ENCODE results near the gene ZNG1C.
"Not testable (repeated sequence)": the region's sequence is repeated elsewhere in the genome, so short reads cannot be mapped to it uniquely, and the experiment has no call there.

The ZNG1C gene

GRCh38 chr9:68241683-68242082 is at the start of gene ZNG1C:
TSS of gene ZNG1C (plus strand) at chr9:68241983. CDS start at chr9:68242032, 49 bp downstream.
- not testable (repeated sequence) for DNase-seq

- DNase-seq, result not testable (repeated sequence)
Observed at GRCh38 chr9:68242437-68242836, 654 bp downstream of the ZNG1C start.

- DNase-seq, result not testable (repeated sequence)
Observed at GRCh38 chr9:68281041-68281440, 39.3 kb downstream of the ZNG1C start.

GRCh38 chr9:68302567-68302966 is 60.8 kb downstream of the ZNG1C start, which contains the start of gene FOXD4L3:
TSS of gene FOXD4L3 (plus strand) at chr9:68302867. CDS start at chr9:68302952, 85 bp downstream.
- DNase-seq, result not testable (repeated sequence)

GRCh38 chr9:68303771-68304170 is 62.0 kb downstream of the ZNG1C start:
- DNase-seq, result not testable (repeated sequence)

- not testable (repeated sequence) for DNase-seq
Observed at GRCh38 chr9:68304212-68304611, 62.4 kb downstream of the ZNG1C start.

GRCh38 chr9:68304777-68305176 is 63.0 kb downstream of the ZNG1C start:
- DNase-seq, result not testable (repeated sequence)

- not testable (repeated sequence) for DNase-seq
Observed at GRCh38 chr9:68305680-68306285, 64.0 kb downstream of the ZNG1C start.

- not testable (repeated sequence) for DNase-seq
Observed at GRCh38 chr9:68306391-68306964, 64.7 kb downstream of the ZNG1C start.

GRCh38 chr9:68307127-68307526 is 65.3 kb downstream of the ZNG1C start:
- not testable (repeated sequence) for DNase-seq

GRCh38 chr9:68307654-68308053 is 65.9 kb downstream of the ZNG1C start:
- DNase-seq, result not testable (repeated sequence)

GRCh38 chr9:68311208-68311607 is 69.4 kb downstream of the ZNG1C start:
- DNase-seq, result not testable (repeated sequence)

- not testable (repeated sequence) for DNase-seq
Observed at GRCh38 chr9:68318209-68318608, 76.4 kb downstream of the ZNG1C start.

GRCh38 chr9:68323749-68324148 is 82.0 kb downstream of the ZNG1C start:
- not testable (repeated sequence) for DNase-seq

GRCh38 chr9:68324518-68324917 is 82.7 kb downstream of the ZNG1C start:
- not testable (repeated sequence) for DNase-seq

- not testable (repeated sequence) for DNase-seq
Observed at GRCh38 chr9:68329106-68329505, 87.3 kb downstream of the ZNG1C start.

- DNase-seq, result not testable (repeated sequence)
Observed at GRCh38 chr9:68330531-68331173, 88.9 kb downstream of the ZNG1C start.

GRCh38 chr9:68332122-68332521 is 90.3 kb downstream of the ZNG1C start:
- not testable (repeated sequence) for DNase-seq

GRCh38 chr9:68335935-68336334 is 94.2 kb downstream of the ZNG1C start:
- DNase-seq, result not testable (repeated sequence)

GRCh38 chr9:68336639-68337339 is 95.0 kb downstream of the ZNG1C start:
- not testable (repeated sequence) for DNase-seq

- not testable (repeated sequence) for DNase-seq
Observed at GRCh38 chr9:68338000-68338399, 96.2 kb downstream of the ZNG1C start.

GRCh38 chr9:68342265-68343025 is 100.7 kb downstream of the ZNG1C start:
- not testable (repeated sequence) for DNase-seq

Data from NCI-H1694 (cell line).